Gastrocnemius medialis (tissue), 4 donors: ENCODE data around the gene SUGCT. TPM values are rescaled to one million over a fixed set of nuclear protein-coding genes. Genes with fewer than 3 reads are reported as not detected.

Source experiments
- ATAC-seq, 2 donors: fragments of 150-250 bp; one replicate each; pipeline ENCODE4 v1.9.1; 2016
- DNase-seq, 2 donors: peaks; one replicate each; pipeline ENCODE4 v3.0.0-alpha.2; 2019
- H3K27ac ChIP-seq, 4 donors: fragments of 200-600 bp; sonication (generic); 1 replicate in 1 of 4; 2 replicates in 3 of 4; pipeline ENCODE4 v1.5.1; 2016 to 2018; ENCODE audit warnings: mild to moderate bottlenecking in 2 of 4, moderate library complexity in 1 of 4
- H3K27me3 ChIP-seq, 3 donors: fragments of 200-600 bp; sonication (generic) in 2 of 3; 1 replicate in 1 of 3; 2 replicates in 2 of 3; pipeline versions ENCODE4 v1.5.1 to v1.6.0; 2016 to 2019; ENCODE audit warnings: mild to moderate bottlenecking in 1 of 3, moderate library complexity in 1 of 3
- H3K36me3 ChIP-seq, 2 donors: fragments of 200-600 bp; sonication (generic) in 1 of 2; one replicate each; pipeline ENCODE4 v1.5.1; 2017 to 2018
- H3K4me1 ChIP-seq, 2 donors: fragments of 200-600 bp; sonication (generic) in 1 of 2; one replicate each; pipeline ENCODE4 v1.5.1; 2016 to 2017; ENCODE audit warnings: mild to moderate bottlenecking in 2 of 2
- H3K4me3 ChIP-seq, 4 donors: fragments of 200-600 bp; sonication (generic) in 3 of 4; 1 replicate in 1 of 4; 2 replicates in 3 of 4; pipeline ENCODE4 v1.5.1; 2016 to 2019; ENCODE audit warnings: mild to moderate bottlenecking in 2 of 4
- H3K9me3 ChIP-seq, 3 donors: fragments of 200-600 bp; sonication (generic) in 2 of 3; 1 replicate in 1 of 3; 2 replicates in 2 of 3; pipeline ENCODE4 v1.5.1; 2016 to 2019
- POLR2A ChIP-seq, 2 donors: fragments of 450-650 bp; IDR thresholded peaks; one replicate each; pipeline ENCODE4 v1.6.1; 2017; ENCODE audit warnings: antibody characterized with exemption in 2 of 2, mild to moderate bottlenecking in 2 of 2, moderate library complexity in 2 of 2
- in situ Hi-C, 4 donors: fragments of 200-750 bp; cut with MboI; loops; one replicate each; pipeline versions ENCODE4 v1.15.0 to v1.8.0; 2017; ENCODE audit warnings: low sequenced_read_pairs in 4 of 4
- intact Hi-C: fragments of 100-400 bp; cut with DNase I; formaldehyde crosslinking; loops from one replicate; pipeline ENCODE4 v1.15.1; 2023; ENCODE audit warnings: low total_unique reads
- total RNA-seq, 4 donors: library from RNA; depleted of rRNA; stranded (reverse); fragments of >200 nt; gene quantifications; one replicate each; pipeline versions ENCODE4 v1.1.0 to v1.2.3, GENCODE V29; 2016
- TF ChIP-seq, protein P1 (sequence below), 5 experiments: fragments of 450-650 bp in 3 of 5; fragments of 200-600 bp in 2 of 5; sonication (generic) in 2 of 5; IDR thresholded peaks in 4 of 5; conservative IDR thresholded peaks in 1 of 5; 1 replicate in 4 of 5; 2 replicates in 1 of 5; pipeline ENCODE4 v1.5.1; 2016 to 2019; ENCODE audit warnings: antibody characterized with exemption in 5 of 5, mild to moderate bottlenecking in 3 of 5, moderate library complexity in 3 of 5

The SUGCT gene
- total RNA-seq, 4 donors from 2014 or later, result 2.3 to 3.5 (median 2.9) TPM

DNA sequence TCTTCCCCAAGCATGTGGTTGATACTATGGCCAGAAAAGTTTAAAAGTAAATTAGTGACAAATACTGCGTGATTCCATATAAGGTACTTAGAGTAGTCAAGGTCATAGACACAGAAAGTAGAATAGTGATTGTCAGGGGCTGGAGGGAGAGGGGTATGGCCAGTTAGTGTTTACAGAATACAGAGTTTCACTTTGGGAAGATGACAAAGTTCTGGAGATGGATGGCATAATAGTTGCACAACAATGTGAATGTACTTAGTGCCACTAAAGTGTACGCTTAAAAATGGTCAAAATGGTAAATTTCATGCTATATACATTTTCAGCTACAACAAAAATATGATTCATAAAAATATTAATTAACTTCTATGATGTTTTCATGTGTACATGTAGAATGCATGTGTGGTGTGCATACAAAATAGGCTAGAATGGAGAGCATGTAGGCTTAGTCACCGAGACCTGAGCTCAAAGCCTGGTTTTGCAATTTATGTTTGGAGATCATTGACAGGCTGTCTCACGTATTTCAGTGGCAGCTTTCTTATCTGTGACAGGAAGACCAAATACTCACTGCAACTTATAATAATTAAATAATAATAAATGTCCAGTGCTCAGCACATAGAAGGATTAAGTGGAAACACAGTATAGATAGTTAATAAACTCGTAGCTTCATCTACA lies 625.6 kb downstream of the SUGCT start:
- Histone ChIP-seq H3K9me3 (no peaks in the 10 kb centered on the region), H3K4me3 (no peak overlapping the region), H3K36me3 (no peaks in the 10 kb centered on the region), H3K27me3 (no peaks in the 10 kb centered on the region), H3K4me1 (no peaks in the 10 kb centered on the region), H3K27ac (no peak overlapping the region)
- intact Hi-C loops, result no loop called here
- no peak for DNase-seq
- ATAC-seq, result no peak
- in situ Hi-C loops, result no loop called here
- no peak for TF ChIP-seq POLR2A (IDR thresholded peaks at IDR 0.05)
- TF ChIP-seq, protein P1, sequence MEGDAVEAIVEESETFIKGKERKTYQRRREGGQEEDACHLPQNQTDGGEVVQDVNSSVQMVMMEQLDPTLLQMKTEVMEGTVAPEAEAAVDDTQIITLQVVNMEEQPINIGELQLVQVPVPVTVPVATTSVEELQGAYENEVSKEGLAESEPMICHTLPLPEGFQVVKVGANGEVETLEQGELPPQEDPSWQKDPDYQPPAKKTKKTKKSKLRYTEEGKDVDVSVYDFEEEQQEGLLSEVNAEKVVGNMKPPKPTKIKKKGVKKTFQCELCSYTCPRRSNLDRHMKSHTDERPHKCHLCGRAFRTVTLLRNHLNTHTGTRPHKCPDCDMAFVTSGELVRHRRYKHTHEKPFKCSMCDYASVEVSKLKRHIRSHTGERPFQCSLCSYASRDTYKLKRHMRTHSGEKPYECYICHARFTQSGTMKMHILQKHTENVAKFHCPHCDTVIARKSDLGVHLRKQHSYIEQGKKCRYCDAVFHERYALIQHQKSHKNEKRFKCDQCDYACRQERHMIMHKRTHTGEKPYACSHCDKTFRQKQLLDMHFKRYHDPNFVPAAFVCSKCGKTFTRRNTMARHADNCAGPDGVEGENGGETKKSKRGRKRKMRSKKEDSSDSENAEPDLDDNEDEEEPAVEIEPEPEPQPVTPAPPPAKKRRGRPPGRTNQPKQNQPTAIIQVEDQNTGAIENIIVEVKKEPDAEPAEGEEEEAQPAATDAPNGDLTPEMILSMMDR (IDR thresholded peaks at IDR 0.05 in 4 of 5, conservative IDR thresholded peaks at IDR 0.05 in 1 of 5), result no peak

DNA sequence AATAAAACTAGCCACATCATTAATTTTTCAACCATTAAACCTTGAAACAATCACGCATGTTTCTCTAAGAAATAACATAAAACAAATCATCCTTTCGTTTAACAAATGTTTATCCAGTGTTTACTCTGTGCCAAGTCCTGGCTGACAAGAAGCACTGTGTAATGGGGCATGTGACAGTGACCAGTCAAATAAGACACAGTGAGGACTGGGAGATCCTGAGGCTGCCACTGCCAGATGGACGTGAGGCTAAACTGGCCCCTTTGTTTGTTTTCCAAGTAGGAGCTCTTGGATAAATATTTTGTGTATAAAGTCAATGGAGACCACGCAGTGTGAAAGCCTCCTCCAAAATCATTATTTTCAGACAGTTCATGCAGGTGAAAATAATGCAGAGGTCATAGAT lies 626.2 kb downstream of the SUGCT start:
- Histone ChIP-seq H3K27ac (no peak overlapping the region), H3K4me1 (no peaks in the 10 kb centered on the region), H3K27me3 (no peaks in the 10 kb centered on the region), H3K36me3 (no peaks in the 10 kb centered on the region), H3K4me3 (no peak overlapping the region), H3K9me3 (no peaks in the 10 kb centered on the region)
- in situ Hi-C loops (no loop called here), intact Hi-C loops (no loop called here)
- ATAC-seq (no peak), DNase-seq (no peak)
- no peak for TF ChIP-seq POLR2A (IDR thresholded peaks at IDR 0.05)
- TF ChIP-seq, protein P1 (IDR thresholded peaks at IDR 0.05 in 4 of 5, conservative IDR thresholded peaks at IDR 0.05 in 1 of 5), result no peak

DNA sequence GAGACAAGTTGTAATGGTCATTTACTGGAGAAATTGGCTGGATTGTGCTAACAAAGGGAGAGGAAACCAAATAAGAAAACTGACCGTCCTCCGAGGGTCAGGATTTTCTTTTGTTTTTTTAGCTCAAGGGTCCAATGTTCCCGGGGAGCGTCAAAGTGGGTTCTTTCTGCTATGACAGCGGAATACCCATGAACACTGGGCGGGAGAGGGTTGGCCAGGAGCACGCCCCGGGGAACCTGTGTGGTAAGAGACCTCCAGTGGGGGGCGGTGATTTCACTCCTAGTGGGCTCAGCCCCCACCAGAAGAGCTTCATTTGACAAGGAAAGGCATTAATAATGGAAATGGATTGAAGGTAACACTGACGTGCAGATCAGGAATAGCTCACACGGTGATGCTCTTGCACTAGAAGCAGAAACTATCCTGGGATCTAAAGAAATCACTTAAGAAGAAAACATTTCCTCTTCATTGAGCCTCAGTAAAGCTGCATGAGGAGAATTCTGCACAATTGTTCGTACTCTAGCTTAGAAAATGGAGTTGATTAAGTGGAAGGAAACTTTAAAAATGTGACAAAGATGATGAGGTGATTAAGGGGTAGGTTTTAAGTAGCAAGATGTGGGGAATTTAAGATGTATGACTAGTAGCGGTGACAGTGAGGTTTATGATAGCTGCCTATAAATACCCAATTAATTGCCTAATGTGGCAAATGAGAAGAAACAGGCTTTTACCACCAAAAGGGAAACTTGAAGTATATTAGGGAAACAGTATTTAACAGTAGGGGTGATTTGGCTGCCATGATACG lies 627.2 kb downstream of the SUGCT start:
- no peak for DNase-seq
- Histone ChIP-seq H3K9me3 (no peaks in the 10 kb centered on the region), H3K4me3 (no peak overlapping the region), H3K36me3 (no peaks in the 10 kb centered on the region), H3K27me3 (no peaks in the 10 kb centered on the region), H3K4me1 (no peaks in the 10 kb centered on the region), H3K27ac (no peak overlapping the region)
- no peak for ATAC-seq
- TF ChIP-seq POLR2A (IDR thresholded peaks at IDR 0.05), result no peak
- TF ChIP-seq, protein P1 (IDR thresholded peaks at IDR 0.05 in 4 of 5, conservative IDR thresholded peaks at IDR 0.05 in 1 of 5), result no peak
- intact Hi-C loops (no loop called here), in situ Hi-C loops (no loop called here)

DNA sequence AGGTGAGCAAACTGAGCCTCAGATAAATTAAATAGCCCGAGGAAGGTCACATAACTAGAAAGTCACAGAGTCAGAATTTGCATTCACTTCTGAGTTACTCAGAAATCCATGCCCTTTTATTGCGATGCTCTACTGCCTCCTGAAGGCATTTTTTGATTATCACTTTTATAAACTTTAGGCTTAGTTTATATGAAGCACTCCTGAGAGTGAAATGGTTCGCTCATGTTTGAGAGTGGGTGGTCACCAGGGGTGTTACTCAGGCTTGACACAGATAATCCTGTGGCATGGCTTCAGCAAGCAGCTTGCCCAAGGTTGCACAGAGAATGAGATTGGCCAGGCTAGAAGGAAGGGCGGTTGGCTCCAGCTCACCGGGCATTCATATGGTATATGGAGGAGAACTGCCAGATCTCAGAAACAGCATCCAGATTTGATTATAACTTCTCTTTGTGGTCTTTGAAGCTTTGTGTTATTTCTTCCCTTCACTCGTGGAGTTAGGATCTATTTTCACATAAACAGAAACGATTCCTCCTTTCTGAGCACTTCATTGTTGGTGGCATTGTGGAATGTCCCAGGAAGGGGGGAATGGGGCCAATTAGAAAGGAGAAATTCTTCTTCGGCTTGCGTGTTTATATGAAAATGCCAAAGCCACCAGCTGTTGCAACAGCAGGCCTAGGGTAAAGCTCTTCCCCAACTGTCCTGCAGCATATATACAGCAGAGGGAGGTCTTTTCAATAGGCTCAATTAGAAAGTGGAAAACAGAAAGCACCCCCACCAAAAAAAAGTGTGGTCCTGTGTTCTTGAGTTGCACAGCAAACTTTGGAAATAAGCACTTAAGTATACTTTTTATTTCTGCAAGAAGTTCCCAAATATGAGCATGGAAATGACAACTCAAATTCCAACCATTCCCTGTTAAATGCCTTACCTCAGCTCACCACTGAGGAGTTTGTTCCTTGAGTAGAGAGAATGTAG lies 628.8 kb downstream of the SUGCT start:
- Histone ChIP-seq H3K27me3 (no peaks in the 10 kb centered on the region), H3K36me3 (no peaks in the 10 kb centered on the region), H3K9me3 (no peaks in the 10 kb centered on the region), H3K27ac (no peak overlapping the region), H3K4me3 (no peak overlapping the region), H3K4me1 (no peaks in the 10 kb centered on the region)
- in situ Hi-C loops (no loop called here), intact Hi-C loops (no loop called here)
- DNase-seq (no peak), ATAC-seq (no peak)
- no peak for TF ChIP-seq POLR2A (IDR thresholded peaks at IDR 0.05)
- TF ChIP-seq, protein P1 (IDR thresholded peaks at IDR 0.05 in 4 of 5, conservative IDR thresholded peaks at IDR 0.05 in 1 of 5), result no peak
